Neural cell (in vitro differentiated cells): ENCODE measurements around the gene MYEOV. TPM values are rescaled to one million over a fixed set of nuclear protein-coding genes. Genes with fewer than 3 reads are reported as not detected.

Experiments
- H2AFZ ChIP-seq: fragments of 200-600, 300-800 bp; sonication (generic), shearing (Covaris generic); 2 replicates; pipeline ENCODE4 v1.6.0; 2014; ENCODE audit warnings: low read depth, mild to moderate bottlenecking, antibody characterized with exemption, low read length, moderate library complexity
- H3F3A ChIP-seq: fragments of 200-600 bp; shearing (Covaris generic); 2 replicates; pipeline ENCODE4 v1.6.1; 2016; ENCODE audit warnings: mild to moderate bottlenecking, moderate library complexity, mixed read lengths, antibody characterized with exemption, low read length; ENCODE audit not compliant: insufficient read depth, poor library complexity, severe bottlenecking
- H3K27ac ChIP-seq: fragments of 200-600, 300-800 bp; sonication (generic), shearing (Covaris generic); 2 replicates; pipeline ENCODE4 v1.5.1; 2014; ENCODE audit warnings: mild to moderate bottlenecking, low read length, moderate library complexity
- H3K27me3 ChIP-seq: fragments of 300-800, 200-600 bp; sonication (generic), shearing (Covaris generic); 2 replicates; pipeline ENCODE4 v1.6.0; 2014; ENCODE audit warnings: mild to moderate bottlenecking, low read depth, low read length, moderate library complexity; ENCODE audit not compliant: insufficient read depth
- H3K36me3 ChIP-seq: fragments of 300-800, 200-600 bp; sonication (generic), shearing (Covaris generic); 2 replicates; pipeline ENCODE4 v1.5.1; 2014; ENCODE audit warnings: mild to moderate bottlenecking, antibody characterized with exemption, low read length, moderate library complexity; ENCODE audit not compliant: insufficient read depth
- H3K4me2 ChIP-seq: fragments of 300-800, 200-600 bp; sonication (generic), shearing (Covaris generic); 2 replicates; pipeline ENCODE4 v1.6.0; 2014; ENCODE audit warnings: mild to moderate bottlenecking, low read length
- H3K4me3 ChIP-seq: fragments of 300-800, 200-600 bp; sonication (generic), shearing (Covaris generic); 2 replicates; pipeline ENCODE4 v1.5.1; 2014; ENCODE audit warnings: mild to moderate bottlenecking, low read length, moderate library complexity
- H3K79me2 ChIP-seq: fragments of 200-600 bp; shearing (Covaris generic); replicated peaks from 2 replicates; pipeline ENCODE4 v1.6.0; 2014; ENCODE audit warnings: mild to moderate bottlenecking, low read length, moderate library complexity; ENCODE audit not compliant: insufficient read depth
- H3K9ac ChIP-seq: fragments of 300-800, 200-600 bp; sonication (generic), shearing (Covaris generic); 2 replicates; pipeline ENCODE4 v1.6.1; 2016; ENCODE audit warnings: mild to moderate bottlenecking, low read length, mixed read lengths
- H3K9me2 ChIP-seq: fragments of 200-600 bp; shearing (Covaris generic); 2 replicates; pipeline ENCODE4 v1.6.1; 2016; ENCODE audit warnings: mild to moderate bottlenecking, low read length, mixed read lengths; ENCODE audit not compliant: insufficient read depth
- H3K9me3 ChIP-seq: fragments of 200-600, 300-800 bp; sonication (generic), shearing (Covaris generic); 2 replicates; pipeline ENCODE4 v1.6.1; 2016; ENCODE audit warnings: mild to moderate bottlenecking, mixed run types, low read length, moderate library complexity, mixed read lengths
- H4K20me1 ChIP-seq: fragments of 200-600 bp; shearing (Covaris generic); 2 replicates; pipeline ENCODE4 v1.6.1; 2016; ENCODE audit warnings: mild to moderate bottlenecking, mixed run types; ENCODE audit not compliant: insufficient read depth
- CTCF ChIP-seq: fragments of 450-650 bp; IDR thresholded peaks from 2 replicates; pipeline ENCODE4 v1.5.1; 2014; ENCODE audit warnings: antibody characterized with exemption, mild to moderate bottlenecking, moderate library complexity; ENCODE audit not compliant: poor library complexity, severe bottlenecking
- EP300 ChIP-seq: fragments of 450-650 bp; conservative IDR thresholded peaks from 2 replicates; pipeline ENCODE4 v1.6.1; 2014; ENCODE audit warnings: antibody characterized with exemption, mild to moderate bottlenecking, moderate library complexity; ENCODE audit not compliant: poor library complexity, severe bottlenecking
- EZH2 ChIP-seq: fragments of 200-600, 300-800 bp; shearing (Covaris generic), sonication (generic); IDR thresholded peaks from 2 replicates; pipeline ENCODE4 v1.6.1; 2014; ENCODE audit warnings: antibody characterized with exemption, low read length, borderline replicate concordance, mild to moderate bottlenecking; ENCODE audit not compliant: insufficient read depth, poor library complexity, severe bottlenecking
- MXI1 ChIP-seq: fragments of 450-650 bp; conservative IDR thresholded peaks from 2 replicates; pipeline ENCODE4 v1.6.1; 2014; ENCODE audit warnings: antibody characterized with exemption, mild to moderate bottlenecking; ENCODE audit not compliant: poor library complexity, severe bottlenecking
- POLR2AphosphoS5 ChIP-seq: IDR thresholded peaks from 2 replicates; pipeline ENCODE4 v1.6.1; 2012
- RAD21 ChIP-seq: fragments of 450-650 bp; conservative IDR thresholded peaks from 2 replicates; pipeline ENCODE4 v1.6.1; 2014; ENCODE audit warnings: antibody characterized with exemption, mild to moderate bottlenecking, moderate library complexity
- REST ChIP-seq: IDR thresholded peaks from 2 replicates; pipeline ENCODE4 v1.6.1; 2012; ENCODE audit warnings: borderline replicate concordance
- SMC3 ChIP-seq: fragments of 450-650 bp; conservative IDR thresholded peaks from 2 replicates; pipeline ENCODE4 v1.6.1; 2014; ENCODE audit warnings: antibody characterized with exemption, mild to moderate bottlenecking, moderate library complexity; ENCODE audit not compliant: poor library complexity
- TAF1 ChIP-seq: IDR thresholded peaks from 2 replicates; pipeline ENCODE4 v1.6.1; 2012; ENCODE audit warnings: low read depth
- polyA plus RNA-seq: library from polyadenylated mRNA; depleted of rRNA; stranded (reverse); fragments of >200 nt; gene quantifications from 2 replicates; pipeline ENCODE4 v1.2.3, GENCODE V29; 2014

Gene MYEOV
- polyA plus RNA-seq, 1 donor from 2014 or later, result not detected

GRCh38 chr11:69292221-69292648, 1.7 kb upstream of the MYEOV start:
- H3K9ac ChIP-seq, result no peak overlapping the region
- no peaks in the 10 kb centered on the region for H4K20me1 ChIP-seq
- no peaks in the 10 kb centered on the region for H3K79me2 ChIP-seq
- H3K27me3 ChIP-seq, result no peaks in the 10 kb centered on the region
- no peaks in the 10 kb centered on the region for H3K36me3 ChIP-seq
- no peaks in the 10 kb centered on the region for H3K9me2 ChIP-seq
- H3K4me3 ChIP-seq, result no peak overlapping the region
- no peak overlapping the region for H3K27ac ChIP-seq
- H3K4me2 ChIP-seq, result no peak overlapping the region
- H3F3A ChIP-seq, result no peaks in the 10 kb centered on the region
- no peak for TF ChIP-seq REST
- TF ChIP-seq CTCF, result no peak
- no peak for TF ChIP-seq TAF1
- no peak for TF ChIP-seq RAD21
- no peak for TF ChIP-seq SMC3
- no peak for TF ChIP-seq EP300
- TF ChIP-seq POLR2AphosphoS5, result no peak
- no peak for TF ChIP-seq MXI1
- no peak for TF ChIP-seq EZH2
- no peak overlapping the region for H2AFZ ChIP-seq
- no peaks in the 10 kb centered on the region for H3K9me3 ChIP-seq

- no peak for TF ChIP-seq TAF1
- TF ChIP-seq EP300, result no peak
- TF ChIP-seq POLR2AphosphoS5, result no peak
- no peak for TF ChIP-seq SMC3
- TF ChIP-seq RAD21, result no peak
- no peak for TF ChIP-seq MXI1
- TF ChIP-seq CTCF, result no peak
- TF ChIP-seq REST, result no peak
- no peak for TF ChIP-seq EZH2
- no peaks in the 10 kb centered on the region for H3K9me2 ChIP-seq
- H2AFZ ChIP-seq, result no peak overlapping the region
- H3K27ac ChIP-seq, result no peak overlapping the region
- no peak overlapping the region for H3K9ac ChIP-seq
- H3K4me2 ChIP-seq, result no peak overlapping the region
- H3K4me3 ChIP-seq, result no peak overlapping the region
- H4K20me1 ChIP-seq, result no peaks in the 10 kb centered on the region
- H3K36me3 ChIP-seq, result no peaks in the 10 kb centered on the region
- H3K27me3 ChIP-seq, result no peaks in the 10 kb centered on the region
- H3F3A ChIP-seq, result no peaks in the 10 kb centered on the region
- no peaks in the 10 kb centered on the region for H3K9me3 ChIP-seq
- H3K79me2 ChIP-seq, result no peaks in the 10 kb centered on the region
Measured at GRCh38 chr11:69293087-69293486, 868 bp upstream of the MYEOV start.
